ENCODE measurements around the gene MYO9B.

MYO9B gene

DNA sequence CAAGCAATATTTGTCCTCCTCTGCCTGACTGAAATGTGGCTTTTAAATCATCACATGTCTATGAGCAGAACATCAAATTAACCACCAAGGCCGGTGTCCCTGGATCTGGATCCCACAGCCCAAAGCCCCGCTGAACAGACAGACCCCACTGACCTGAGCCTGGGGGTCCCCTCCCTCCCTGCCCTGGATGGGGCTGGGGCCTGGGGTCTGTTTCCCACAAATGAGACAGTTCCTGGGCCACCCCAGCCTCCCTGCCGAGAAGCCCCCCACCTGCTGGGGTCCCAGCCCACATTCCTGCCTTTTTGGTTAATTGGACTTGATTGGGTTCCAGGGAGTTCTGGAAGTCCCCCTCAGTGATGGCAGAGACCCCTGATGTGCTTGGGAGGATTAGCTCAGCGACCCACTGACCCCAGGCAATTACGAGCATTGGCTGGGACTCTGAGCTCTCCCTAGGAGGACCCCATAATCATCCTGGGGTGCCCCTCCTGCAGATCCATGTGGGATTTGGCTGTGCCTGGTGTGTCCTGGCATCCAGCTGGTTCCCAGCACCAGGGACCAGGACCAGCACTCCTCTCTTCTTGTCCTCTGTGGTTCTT is 29.6 kb upstream of the MYO9B start:
- TF ChIP-seq GATA3 (IDR thresholded peaks at IDR 0.05; ENCODE audit: low read depth, low read length) (no peak), GATA2 (IDR thresholded peaks at IDR 0.05; ENCODE audit: low read depth, low read length) (no peak)

DNA sequence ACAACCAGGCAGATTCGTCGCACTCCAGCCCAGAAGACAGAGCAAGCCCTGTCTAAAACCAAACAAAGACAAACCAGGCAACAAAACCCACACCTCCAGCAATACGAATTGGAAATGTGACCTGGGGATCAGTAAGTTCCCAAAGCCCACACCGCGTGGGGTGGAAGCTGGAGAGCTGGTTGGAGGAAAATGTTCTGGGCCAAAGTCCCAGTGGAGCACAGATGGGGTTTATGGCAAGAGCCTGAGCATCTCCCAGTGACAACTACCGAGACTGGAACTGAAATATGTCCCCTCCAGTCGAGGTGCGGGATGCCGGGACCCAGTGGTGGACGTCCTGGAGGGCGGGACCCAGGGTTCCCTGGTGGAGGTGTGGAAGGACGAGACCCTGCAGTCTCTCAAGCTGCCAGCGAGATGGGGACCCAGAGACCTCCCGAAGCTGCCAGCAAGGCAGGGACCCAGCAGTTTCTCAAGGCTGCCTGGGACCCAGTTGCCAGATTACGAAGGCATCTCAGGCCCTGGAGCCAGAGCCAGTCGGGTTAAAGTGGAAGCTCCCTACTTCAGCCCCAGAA is 26.6 kb upstream of the MYO9B start:
- no peak for TF ChIP-seq GATA3 (IDR thresholded peaks at IDR 0.05; ENCODE audit: low read depth, low read length)
- TF ChIP-seq GATA2 (IDR thresholded peaks at IDR 0.05; ENCODE audit: low read depth, low read length): no peak

- TF ChIP-seq GATA2 (IDR thresholded peaks at IDR 0.05; ENCODE audit: low read depth, low read length): no peak
- no peak for TF ChIP-seq GATA3 (IDR thresholded peaks at IDR 0.05; ENCODE audit: low read depth, low read length)
These were observed 25.8 kb upstream of the MYO9B start for GRCh38 chr19:17049711-17050280.

DNA sequence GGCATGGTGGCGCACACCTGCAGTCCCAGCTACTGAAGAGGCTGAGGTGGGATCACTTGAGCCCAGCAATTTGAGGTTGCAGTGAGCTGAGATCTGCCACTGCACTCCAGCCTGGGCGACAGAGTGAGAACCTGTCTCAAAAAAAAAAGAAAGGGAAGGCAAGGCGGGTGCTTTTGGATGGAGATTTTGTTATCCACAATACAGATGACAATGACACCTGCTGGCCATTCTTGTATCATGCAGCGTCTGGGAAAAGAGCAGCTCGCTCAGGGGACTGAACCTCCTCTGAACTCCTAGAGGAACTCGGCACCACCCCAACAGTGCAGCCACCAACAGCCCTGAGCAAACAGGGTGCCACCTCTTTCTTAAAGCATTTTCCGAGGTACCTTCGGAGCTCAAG is 23.1 kb upstream of the MYO9B start:
- TF ChIP-seq GATA3 (IDR thresholded peaks at IDR 0.05; ENCODE audit: low read depth, low read length) (no peak), GATA2 (IDR thresholded peaks at IDR 0.05; ENCODE audit: low read depth, low read length) (no peak)

GRCh38 chr19:17054746-17055145 is 20.8 kb upstream of the MYO9B start:
- no peak for TF ChIP-seq GATA3 (IDR thresholded peaks at IDR 0.05; ENCODE audit: low read depth, low read length)
- no peak for TF ChIP-seq GATA2 (IDR thresholded peaks at IDR 0.05; ENCODE audit: low read depth, low read length)

DNA sequence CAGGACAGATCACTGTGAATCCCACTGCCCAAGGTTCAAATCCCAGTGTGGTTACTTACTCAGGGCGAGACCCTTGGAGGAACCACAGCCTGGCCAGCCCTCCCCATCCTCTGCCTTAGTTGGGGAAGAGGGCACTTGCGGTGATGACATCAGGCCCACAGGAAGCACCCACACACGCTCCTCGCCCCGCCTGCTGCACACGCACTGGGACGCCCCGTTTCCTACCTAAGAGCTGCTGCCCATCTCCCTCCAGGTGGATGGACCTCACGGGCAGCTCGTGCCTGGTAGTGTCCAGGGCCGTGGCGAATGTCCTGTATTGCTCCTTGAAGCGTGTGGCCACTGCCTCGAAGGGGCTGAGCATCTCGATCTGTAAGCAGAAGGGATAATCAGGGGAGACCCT is 19.9 kb upstream of the MYO9B start:
- no peak for TF ChIP-seq GATA3 (IDR thresholded peaks at IDR 0.05; ENCODE audit: low read depth, low read length)
- TF ChIP-seq GATA2 (IDR thresholded peaks at IDR 0.05; ENCODE audit: low read depth, low read length): no peak

DNA sequence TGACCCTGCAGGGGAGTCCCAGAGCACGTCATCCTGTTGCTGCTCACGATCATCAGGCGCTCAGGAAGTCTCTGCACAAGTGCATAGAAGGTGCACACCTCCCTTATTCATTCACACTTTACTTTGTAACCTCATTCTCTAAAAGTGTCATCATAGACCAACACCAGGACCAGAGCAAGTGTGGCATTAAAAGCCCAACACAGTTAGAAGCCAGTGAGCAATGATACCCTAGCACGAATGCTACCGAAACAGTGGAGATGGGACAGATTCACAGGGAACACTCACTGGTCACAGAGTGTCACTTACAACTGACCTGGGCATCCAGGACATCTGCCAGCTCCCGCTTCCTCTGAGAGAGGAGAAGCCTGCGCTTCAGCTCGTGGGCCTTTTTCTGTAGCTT is 17.3 kb upstream of the MYO9B start:
- TF ChIP-seq GATA2 (IDR thresholded peaks at IDR 0.05; ENCODE audit: low read depth, low read length) (no peak), GATA3 (IDR thresholded peaks at IDR 0.05; ENCODE audit: low read depth, low read length) (no peak)

DNA sequence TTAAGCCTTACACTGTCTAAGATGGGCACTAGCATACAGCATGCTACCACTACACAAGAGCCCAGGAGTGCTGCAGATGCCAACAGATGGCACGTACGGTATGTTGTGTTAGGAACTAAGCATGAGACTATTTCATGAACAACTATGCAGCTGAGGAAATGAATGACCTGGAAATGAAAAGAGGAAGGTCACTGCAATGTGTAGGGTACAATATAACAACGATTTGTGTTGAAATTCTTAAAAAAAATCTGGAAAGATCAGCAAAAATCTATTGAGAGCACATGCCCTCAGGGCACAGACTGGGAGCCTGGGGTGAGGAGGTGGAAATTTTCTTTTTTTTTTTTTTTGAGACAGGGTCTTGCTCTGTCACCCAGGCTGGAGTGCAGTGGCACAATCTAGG is 14.8 kb upstream of the MYO9B start:
- TF ChIP-seq GATA3 (IDR thresholded peaks at IDR 0.05; ENCODE audit: low read depth, low read length) (no peak), GATA2 (IDR thresholded peaks at IDR 0.05; ENCODE audit: low read depth, low read length) (no peak)

DNA sequence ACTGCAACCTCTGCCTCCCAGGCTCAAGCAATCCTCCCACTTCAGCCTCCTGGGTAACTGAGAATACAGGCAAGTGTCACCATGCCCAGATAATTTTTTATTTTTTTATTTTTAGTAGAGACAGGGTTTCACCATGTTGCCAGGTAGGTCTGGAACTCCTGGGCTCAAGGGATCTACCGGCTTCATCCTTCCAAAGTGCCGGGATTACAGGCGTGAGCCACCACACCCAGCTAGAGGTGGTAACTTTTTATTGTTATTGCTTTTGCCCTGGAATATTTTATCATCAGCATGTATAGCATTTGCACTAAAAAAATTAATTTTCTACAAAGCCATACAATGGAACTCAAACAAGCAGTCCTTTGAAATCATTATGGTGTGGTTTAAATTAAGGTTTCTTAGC is 14.4 kb upstream of the MYO9B start:
- TF ChIP-seq GATA2 (IDR thresholded peaks at IDR 0.05; ENCODE audit: low read depth, low read length) (no peak), GATA3 (IDR thresholded peaks at IDR 0.05; ENCODE audit: low read depth, low read length) (no peak)

DNA sequence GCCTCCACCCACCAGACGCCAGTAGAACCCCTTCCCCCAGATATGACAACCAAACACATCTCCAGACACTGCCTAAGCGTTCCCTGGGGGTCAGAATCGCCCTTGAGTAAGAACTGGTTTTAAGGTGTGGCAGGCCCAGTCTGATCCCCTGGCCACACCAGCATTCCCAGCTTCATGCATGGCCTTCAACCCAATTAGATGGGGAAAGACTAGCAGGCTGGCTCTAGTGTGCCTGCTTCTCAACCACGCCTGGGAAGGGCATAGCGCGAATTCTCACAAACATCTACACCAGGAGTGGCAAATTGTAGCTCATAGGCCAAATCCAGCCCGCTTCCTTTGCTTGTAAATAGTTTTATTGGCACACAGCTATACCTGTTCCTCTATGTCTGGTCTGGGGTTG is 13.9 kb upstream of the MYO9B start:
- no peak for TF ChIP-seq GATA3 (IDR thresholded peaks at IDR 0.05; ENCODE audit: low read depth, low read length)
- TF ChIP-seq GATA2 (IDR thresholded peaks at IDR 0.05; ENCODE audit: low read depth, low read length): no peak

DNA sequence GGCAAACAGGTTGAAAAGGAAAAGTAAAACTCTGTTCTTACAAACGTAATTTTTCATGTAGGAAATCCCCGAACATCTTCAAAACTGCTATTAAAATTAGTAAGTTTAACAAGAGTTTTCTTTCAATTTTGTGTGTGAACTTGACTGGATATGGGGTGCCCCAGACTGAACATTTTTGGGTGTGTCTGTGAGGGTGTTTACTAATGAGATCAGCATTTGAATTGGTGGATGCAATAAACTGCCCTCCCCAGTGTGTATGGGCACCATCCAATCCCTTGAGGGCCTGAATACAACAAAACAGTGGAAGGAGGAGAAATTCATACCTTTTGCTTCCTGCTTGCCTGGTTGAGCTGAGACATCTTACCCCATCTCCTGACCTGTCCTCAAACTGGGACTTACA is 12.1 kb upstream of the MYO9B start:
- TF ChIP-seq GATA3 (IDR thresholded peaks at IDR 0.05; ENCODE audit: low read depth, low read length) (no peak), GATA2 (IDR thresholded peaks at IDR 0.05; ENCODE audit: low read depth, low read length) (no peak)

GRCh38 chr19:17069193-17069592 is 6.4 kb upstream of the MYO9B start:
- TF ChIP-seq GATA2 (IDR thresholded peaks at IDR 0.05; ENCODE audit: low read depth, low read length) (no peak), GATA3 (IDR thresholded peaks at IDR 0.05; ENCODE audit: low read depth, low read length) (no peak)

GRCh38 chr19:17070421-17070820 is 5.2 kb upstream of the MYO9B start:
- TF ChIP-seq GATA3 (IDR thresholded peaks at IDR 0.05; ENCODE audit: low read depth, low read length) (no peak), GATA2 (IDR thresholded peaks at IDR 0.05; ENCODE audit: low read depth, low read length) (no peak)

GRCh38 chr19:17070912-17071311 is 4.7 kb upstream of the MYO9B start:
- TF ChIP-seq GATA2 (IDR thresholded peaks at IDR 0.05; ENCODE audit: low read depth, low read length) (no peak), GATA3 (IDR thresholded peaks at IDR 0.05; ENCODE audit: low read depth, low read length) (no peak)

GRCh38 chr19:17073869-17074633 is 1.5 kb upstream of the MYO9B start:
- TF ChIP-seq GATA3 (IDR thresholded peaks at IDR 0.05; ENCODE audit: low read depth, low read length): no peak
- no peak for TF ChIP-seq GATA2 (IDR thresholded peaks at IDR 0.05; ENCODE audit: low read depth, low read length)

Measured in SH-SY5Y (cell line).